GM23338 (cell line): ENCODE measurements around the gene PCBP3. TPM values are rescaled to one million over a fixed set of nuclear protein-coding genes. Genes with fewer than 3 reads are reported as not detected.
A peak's percentile ranks its signal among the peaks of the same experiment; 100 is the strongest.

Source experiments
- ATAC-seq: fragments of 200-7000 bp; cut with Tn5 transposase; 3 replicates; pipeline ENCODE4 v1.9.1; 2020
- DNase-seq: peaks from one replicate; pipeline ENCODE4 v3.0.0-alpha.2; 2015; ENCODE audit warnings: low spot score
- H2AFZ ChIP-seq: fragments of 200-600 bp; sonication (generic); 2 replicates; pipeline ENCODE4 v1.8.0; 2016; ENCODE audit warnings: antibody characterized with exemption, mild to moderate bottlenecking, moderate library complexity
- H3F3A ChIP-seq: fragments of 200-600 bp; sonication (generic); replicated peaks from 2 replicates; pipeline ENCODE4 v1.8.0; 2017; ENCODE audit warnings: antibody characterized with exemption, mixed run types, low read depth
- H3K27ac ChIP-seq: fragments of 200-600 bp; sonication (generic); 2 replicates; pipeline ENCODE4 v1.6.1; 2016; ENCODE audit warnings: low read depth
- H3K27me3 ChIP-seq: fragments of 200-600 bp; sonication (generic); 2 replicates; pipeline ENCODE4 v1.8.0; 2016; ENCODE audit warnings: mild to moderate bottlenecking, mixed run types, moderate library complexity; ENCODE audit not compliant: insufficient read depth
- H3K36me3 ChIP-seq: fragments of 200-600 bp; sonication (generic); 2 replicates; pipeline ENCODE4 v1.8.0; 2016; ENCODE audit warnings: mild to moderate bottlenecking; ENCODE audit not compliant: insufficient read depth
- H3K4me1 ChIP-seq: fragments of 200-600 bp; sonication (generic); 2 replicates; pipeline ENCODE4 v1.8.0; 2016; ENCODE audit warnings: mild to moderate bottlenecking, moderate library complexity; ENCODE audit not compliant: insufficient read depth
- H3K4me2 ChIP-seq: fragments of 200-600 bp; sonication (generic); 2 replicates; pipeline ENCODE4 v1.7.1; 2017; ENCODE audit warnings: mixed run types
- H3K4me3 ChIP-seq: fragments of 200-600 bp; sonication (generic); 2 replicates; pipeline ENCODE4 v1.6.1; 2016; ENCODE audit warnings: mixed run types
- H3K79me2 ChIP-seq: fragments of 200-600 bp; sonication (generic); replicated peaks from 2 replicates; pipeline ENCODE4 v1.8.0; 2017; ENCODE audit warnings: mild to moderate bottlenecking; ENCODE audit not compliant: insufficient read depth
- H3K9me2 ChIP-seq: fragments of 200-600 bp; sonication (generic); 2 replicates; pipeline ENCODE4 v1.8.0; 2017; ENCODE audit not compliant: insufficient read depth
- H4K20me1 ChIP-seq: fragments of 200-600 bp; sonication (generic); replicated peaks from 2 replicates; pipeline ENCODE4 v1.8.0; 2017; ENCODE audit warnings: mild to moderate bottlenecking; ENCODE audit not compliant: insufficient read depth
- H3K27ac Mint-ChIP-seq: 2 replicates; pipeline ENCODE4 v1.8.0; 2020; ENCODE audit warnings: inconsistent platforms, mild to moderate bottlenecking, moderate library complexity, mixed read lengths
- H3K27me3 Mint-ChIP-seq: 3 replicates; pipeline ENCODE4 v1.8.0; 2022; ENCODE audit warnings: low read depth, mild to moderate bottlenecking, moderate library complexity, mixed read lengths, inconsistent platforms; ENCODE audit not compliant: insufficient read depth, poor library complexity
- H3K36me3 Mint-ChIP-seq: 3 replicates; pipeline ENCODE4 v1.8.0; 2021; ENCODE audit warnings: low read depth, mild to moderate bottlenecking, inconsistent platforms, moderate library complexity, mixed read lengths
- H3K4me1 Mint-ChIP-seq: 3 replicates; pipeline ENCODE4 v1.8.0; 2020; ENCODE audit warnings: mild to moderate bottlenecking, inconsistent platforms, mixed read lengths
- H3K4me3 Mint-ChIP-seq: 3 replicates; pipeline ENCODE4 v1.8.0; 2021; ENCODE audit warnings: moderate library complexity, mild to moderate bottlenecking, inconsistent platforms, mixed read lengths
- H3K9me3 Mint-ChIP-seq: 3 replicates; pipeline ENCODE4 v1.8.0; 2020; ENCODE audit warnings: moderate library complexity, mild to moderate bottlenecking, inconsistent platforms, mixed read lengths
- CREB1 ChIP-seq: fragments of 250-450 bp; sonication (Bioruptor Pico); IDR thresholded peaks from 2 replicates; pipeline ENCODE4 v1.5.0; 2020; ENCODE audit warnings: low read depth, mild to moderate bottlenecking, moderate library complexity
- EZH2 ChIP-seq: fragments of 200-600 bp; sonication (generic); IDR thresholded peaks from one replicate; pipeline ENCODE4 v1.8.0; 2017; ENCODE audit warnings: antibody characterized with exemption, mild to moderate bottlenecking, low read depth; ENCODE audit not compliant: unreplicated experiment
- JUNB ChIP-seq: IDR thresholded peaks from one replicate; pipeline ENCODE4 v1.6.1; 2016; ENCODE audit warnings: antibody characterized with exemption; ENCODE audit not compliant: unreplicated experiment
- NANOG ChIP-seq: IDR thresholded peaks from 2 replicates; pipeline ENCODE4 v1.6.1; 2016; ENCODE audit warnings: antibody characterized with exemption, borderline replicate concordance
- POLR2AphosphoS5 ChIP-seq: IDR thresholded peaks from 2 replicates; pipeline ENCODE4 v1.6.1; 2016; ENCODE audit warnings: antibody characterized with exemption, low read depth
- STAT1 ChIP-seq: IDR thresholded peaks from one replicate; pipeline ENCODE4 v1.6.1; 2016; ENCODE audit warnings: antibody characterized with exemption; ENCODE audit not compliant: unreplicated experiment
- ZNF114 ChIP-seq: fragments of 250-450 bp; sonication (Bioruptor Pico); IDR thresholded peaks from 2 replicates; pipeline ENCODE4 v1.5.0; 2020; ENCODE audit warnings: mild to moderate bottlenecking, moderate library complexity
- ZNF331 ChIP-seq: fragments of 250-450 bp; sonication (Bioruptor Pico); IDR thresholded peaks from 2 replicates; pipeline ENCODE4 v1.5.0; 2020; ENCODE audit warnings: low read depth, mild to moderate bottlenecking, moderate library complexity
- polyA plus RNA-seq: library from polyadenylated mRNA; unstranded; fragments of >200 nt; fragmentation: Nextera tagmentation; extraction: Ambion mirVana; gene quantifications from 2 replicates; pipeline ENCODE4 v1.2.1, GENCODE V29; 2016
- total RNA-seq: library from RNA; depleted of rRNA; stranded (reverse); fragments of >200 nt; shearing (Covaris generic); gene quantifications from 2 replicates; pipeline ENCODE4 v1.2.3, GENCODE V29; 2014
- TF ChIP-seq, protein P1 (sequence below): fragments of 250-450 bp; sonication (Bioruptor Pico); IDR thresholded peaks from 2 replicates; pipeline ENCODE4 v1.5.0; 2020; ENCODE audit warnings: mild to moderate bottlenecking, moderate library complexity
- TF ChIP-seq, protein P2 (sequence below): IDR thresholded peaks from one replicate; pipeline ENCODE4 v1.6.1; 2018; ENCODE audit warnings: antibody characterized with exemption; ENCODE audit not compliant: unreplicated experiment
- TF ChIP-seq, protein P3 (sequence below): IDR thresholded peaks from 2 replicates; pipeline ENCODE4 v1.6.1; 2016; ENCODE audit warnings: antibody characterized with exemption

Gene PCBP3
- total and polyA plus RNA-seq, 2 experiments from 2014 or later = 7.1 to 9.1 TPM

- no peaks in the 10 kb centered on the region for H3F3A ChIP-seq
- H2AFZ ChIP-seq = no peak overlapping the region
- no peak overlapping the region for H3K4me2 ChIP-seq
- H3K9me3 Mint-ChIP-seq = no peaks in the 10 kb centered on the region
- H3K4me3 ChIP-seq = no peak overlapping the region
- peaks cover 4% of the 10 kb centered on the region for H3K4me1 ChIP-seq
- DNase-seq (peak; percentile 56), ATAC-seq (peak; percentile 67)
- H3K27me3 ChIP-seq = no peaks in the 10 kb centered on the region
- no peaks in the 10 kb centered on the region for H3K79me2 ChIP-seq
- no peaks in the 10 kb centered on the region for H4K20me1 ChIP-seq
- H3K36me3 Mint-ChIP-seq = no peaks in the 10 kb centered on the region
- no peaks in the 10 kb centered on the region for H3K36me3 ChIP-seq
- no peak overlapping the region for H3K4me3 Mint-ChIP-seq
- H3K4me1 Mint-ChIP-seq = peaks cover 25% of the 10 kb centered on the region
- H3K9me2 ChIP-seq = no peaks in the 10 kb centered on the region
- TF ChIP-seq ZNF331 (CRISPR knock-in tag) = no peak
- no peak for TF ChIP-seq POLR2AphosphoS5
- TF ChIP-seq, protein P1, sequence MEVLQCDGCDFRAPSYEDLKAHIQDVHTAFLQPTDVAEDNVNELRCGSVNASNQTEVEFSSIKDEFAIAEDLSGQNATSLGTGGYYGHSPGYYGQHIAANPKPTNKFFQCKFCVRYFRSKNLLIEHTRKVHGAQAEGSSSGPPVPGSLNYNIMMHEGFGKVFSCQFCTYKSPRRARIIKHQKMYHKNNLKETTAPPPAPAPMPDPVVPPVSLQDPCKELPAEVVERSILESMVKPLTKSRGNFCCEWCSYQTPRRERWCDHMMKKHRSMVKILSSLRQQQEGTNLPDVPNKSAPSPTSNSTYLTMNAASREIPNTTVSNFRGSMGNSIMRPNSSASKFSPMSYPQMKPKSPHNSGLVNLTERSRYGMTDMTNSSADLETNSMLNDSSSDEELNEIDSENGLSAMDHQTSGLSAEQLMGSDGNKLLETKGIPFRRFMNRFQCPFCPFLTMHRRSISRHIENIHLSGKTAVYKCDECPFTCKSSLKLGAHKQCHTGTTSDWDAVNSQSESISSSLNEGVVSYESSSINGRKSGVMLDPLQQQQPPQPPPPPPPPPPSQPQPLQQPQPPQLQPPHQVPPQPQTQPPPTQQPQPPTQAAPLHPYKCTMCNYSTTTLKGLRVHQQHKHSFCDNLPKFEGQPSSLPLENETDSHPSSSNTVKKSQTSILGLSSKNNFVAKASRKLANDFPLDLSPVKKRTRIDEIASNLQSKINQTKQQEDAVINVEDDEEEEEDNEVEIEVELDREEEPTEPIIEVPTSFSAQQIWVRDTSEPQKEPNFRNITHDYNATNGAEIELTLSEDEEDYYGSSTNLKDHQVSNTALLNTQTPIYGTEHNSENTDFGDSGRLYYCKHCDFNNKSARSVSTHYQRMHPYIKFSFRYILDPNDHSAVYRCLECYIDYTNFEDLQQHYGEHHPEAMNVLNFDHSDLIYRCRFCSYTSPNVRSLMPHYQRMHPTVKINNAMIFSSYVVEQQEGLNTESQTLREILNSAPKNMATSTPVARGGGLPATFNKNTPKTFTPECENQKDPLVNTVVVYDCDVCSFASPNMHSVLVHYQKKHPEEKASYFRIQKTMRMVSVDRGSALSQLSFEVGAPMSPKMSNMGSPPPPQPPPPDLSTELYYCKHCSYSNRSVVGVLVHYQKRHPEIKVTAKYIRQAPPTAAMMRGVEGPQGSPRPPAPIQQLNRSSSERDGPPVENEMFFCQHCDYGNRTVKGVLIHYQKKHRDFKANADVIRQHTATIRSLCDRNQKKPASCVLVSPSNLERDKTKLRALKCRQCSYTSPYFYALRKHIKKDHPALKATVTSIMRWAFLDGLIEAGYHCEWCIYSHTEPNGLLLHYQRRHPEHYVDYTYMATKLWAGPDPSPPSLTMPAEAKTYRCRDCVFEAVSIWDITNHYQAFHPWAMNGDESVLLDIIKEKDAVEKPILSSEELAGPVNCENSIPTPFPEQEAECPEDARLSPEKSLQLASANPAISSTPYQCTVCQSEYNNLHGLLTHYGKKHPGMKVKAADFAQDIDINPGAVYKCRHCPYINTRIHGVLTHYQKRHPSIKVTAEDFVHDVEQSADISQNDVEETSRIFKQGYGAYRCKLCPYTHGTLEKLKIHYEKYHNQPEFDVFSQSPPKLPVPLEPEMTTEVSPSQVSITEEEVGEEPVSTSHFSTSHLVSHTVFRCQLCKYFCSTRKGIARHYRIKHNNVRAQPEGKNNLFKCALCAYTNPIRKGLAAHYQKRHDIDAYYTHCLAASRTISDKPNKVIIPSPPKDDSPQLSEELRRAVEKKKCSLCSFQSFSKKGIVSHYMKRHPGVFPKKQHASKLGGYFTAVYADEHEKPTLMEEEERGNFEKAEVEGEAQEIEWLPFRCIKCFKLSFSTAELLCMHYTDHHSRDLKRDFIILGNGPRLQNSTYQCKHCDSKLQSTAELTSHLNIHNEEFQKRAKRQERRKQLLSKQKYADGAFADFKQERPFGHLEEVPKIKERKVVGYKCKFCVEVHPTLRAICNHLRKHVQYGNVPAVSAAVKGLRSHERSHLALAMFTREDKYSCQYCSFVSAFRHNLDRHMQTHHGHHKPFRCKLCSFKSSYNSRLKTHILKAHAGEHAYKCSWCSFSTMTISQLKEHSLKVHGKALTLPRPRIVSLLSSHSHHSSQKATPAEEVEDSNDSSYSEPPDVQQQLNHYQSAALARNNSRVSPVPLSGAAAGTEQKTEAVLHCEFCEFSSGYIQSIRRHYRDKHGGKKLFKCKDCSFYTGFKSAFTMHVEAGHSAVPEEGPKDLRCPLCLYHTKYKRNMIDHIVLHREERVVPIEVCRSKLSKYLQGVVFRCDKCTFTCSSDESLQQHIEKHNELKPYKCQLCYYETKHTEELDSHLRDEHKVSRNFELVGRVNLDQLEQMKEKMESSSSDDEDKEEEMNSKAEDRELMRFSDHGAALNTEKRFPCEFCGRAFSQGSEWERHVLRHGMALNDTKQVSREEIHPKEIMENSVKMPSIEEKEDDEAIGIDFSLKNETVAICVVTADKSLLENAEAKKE = no peak
- no peak for TF ChIP-seq NANOG
- no peak overlapping the region for H3K27ac Mint-ChIP-seq
- H3K27ac ChIP-seq = no peak overlapping the region
- H3K27me3 Mint-ChIP-seq = peaks cover 7% of the 10 kb centered on the region
These were observed 179.0 kb downstream of the PCBP3 start for GRCh38 chr21:45822429-45823099.

- DNase-seq (no peak), ATAC-seq (no peak)
- Mint-ChIP-seq H3K9me3 (no peaks in the 10 kb centered on the region), H3K27ac (no peak overlapping the region), H3K36me3 (no peaks in the 10 kb centered on the region), H3K4me3 (no peak overlapping the region), H3K4me1 (peaks cover 24% of the 10 kb centered on the region), H3K27me3 (peaks cover 8% of the 10 kb centered on the region)
- H3K9me2 ChIP-seq = no peaks in the 10 kb centered on the region
- H3K79me2 ChIP-seq = no peaks in the 10 kb centered on the region
- H3K4me1 ChIP-seq = peaks cover 4% of the 10 kb centered on the region
- no peak overlapping the region for H3K27ac ChIP-seq
- H3F3A ChIP-seq = no peaks in the 10 kb centered on the region
- H3K36me3 ChIP-seq = no peaks in the 10 kb centered on the region
- H3K27me3 ChIP-seq = no peaks in the 10 kb centered on the region
- H3K4me3 ChIP-seq = no peak overlapping the region
- H3K4me2 ChIP-seq = no peak overlapping the region
- no peak overlapping the region for H2AFZ ChIP-seq
- no peaks in the 10 kb centered on the region for H4K20me1 ChIP-seq
- TF ChIP-seq, protein P2, sequence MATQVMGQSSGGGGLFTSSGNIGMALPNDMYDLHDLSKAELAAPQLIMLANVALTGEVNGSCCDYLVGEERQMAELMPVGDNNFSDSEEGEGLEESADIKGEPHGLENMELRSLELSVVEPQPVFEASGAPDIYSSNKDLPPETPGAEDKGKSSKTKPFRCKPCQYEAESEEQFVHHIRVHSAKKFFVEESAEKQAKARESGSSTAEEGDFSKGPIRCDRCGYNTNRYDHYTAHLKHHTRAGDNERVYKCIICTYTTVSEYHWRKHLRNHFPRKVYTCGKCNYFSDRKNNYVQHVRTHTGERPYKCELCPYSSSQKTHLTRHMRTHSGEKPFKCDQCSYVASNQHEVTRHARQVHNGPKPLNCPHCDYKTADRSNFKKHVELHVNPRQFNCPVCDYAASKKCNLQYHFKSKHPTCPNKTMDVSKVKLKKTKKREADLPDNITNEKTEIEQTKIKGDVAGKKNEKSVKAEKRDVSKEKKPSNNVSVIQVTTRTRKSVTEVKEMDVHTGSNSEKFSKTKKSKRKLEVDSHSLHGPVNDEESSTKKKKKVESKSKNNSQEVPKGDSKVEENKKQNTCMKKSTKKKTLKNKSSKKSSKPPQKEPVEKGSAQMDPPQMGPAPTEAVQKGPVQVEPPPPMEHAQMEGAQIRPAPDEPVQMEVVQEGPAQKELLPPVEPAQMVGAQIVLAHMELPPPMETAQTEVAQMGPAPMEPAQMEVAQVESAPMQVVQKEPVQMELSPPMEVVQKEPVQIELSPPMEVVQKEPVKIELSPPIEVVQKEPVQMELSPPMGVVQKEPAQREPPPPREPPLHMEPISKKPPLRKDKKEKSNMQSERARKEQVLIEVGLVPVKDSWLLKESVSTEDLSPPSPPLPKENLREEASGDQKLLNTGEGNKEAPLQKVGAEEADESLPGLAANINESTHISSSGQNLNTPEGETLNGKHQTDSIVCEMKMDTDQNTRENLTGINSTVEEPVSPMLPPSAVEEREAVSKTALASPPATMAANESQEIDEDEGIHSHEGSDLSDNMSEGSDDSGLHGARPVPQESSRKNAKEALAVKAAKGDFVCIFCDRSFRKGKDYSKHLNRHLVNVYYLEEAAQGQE = no peak
- no peak for TF ChIP-seq STAT1
- TF ChIP-seq ZNF331 (CRISPR knock-in tag) = no peak
- no peak for TF ChIP-seq JUNB
- no peak for TF ChIP-seq NANOG
- no peak for TF ChIP-seq POLR2AphosphoS5
- no peak for TF ChIP-seq ZNF114
- no peak for TF ChIP-seq EZH2
- TF ChIP-seq, protein P3, sequence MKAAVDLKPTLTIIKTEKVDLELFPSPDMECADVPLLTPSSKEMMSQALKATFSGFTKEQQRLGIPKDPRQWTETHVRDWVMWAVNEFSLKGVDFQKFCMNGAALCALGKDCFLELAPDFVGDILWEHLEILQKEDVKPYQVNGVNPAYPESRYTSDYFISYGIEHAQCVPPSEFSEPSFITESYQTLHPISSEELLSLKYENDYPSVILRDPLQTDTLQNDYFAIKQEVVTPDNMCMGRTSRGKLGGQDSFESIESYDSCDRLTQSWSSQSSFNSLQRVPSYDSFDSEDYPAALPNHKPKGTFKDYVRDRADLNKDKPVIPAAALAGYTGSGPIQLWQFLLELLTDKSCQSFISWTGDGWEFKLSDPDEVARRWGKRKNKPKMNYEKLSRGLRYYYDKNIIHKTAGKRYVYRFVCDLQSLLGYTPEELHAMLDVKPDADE = no peak
- no peak for TF ChIP-seq CREB1
These were observed 179.7 kb downstream of the PCBP3 start for GRCh38 chr21:45823100-45823681.
